GM12873 (cell line): Measurements from ENCODE around the gene AAMDC.

Experiments
- CTCF ChIP-seq: IDR thresholded peaks from 2 replicates; pipeline ENCODE4 v1.5.1; 2012; ENCODE audit warnings: low read depth, mild to moderate bottlenecking, moderate library complexity, low read length, control low read depth; ENCODE audit not compliant: insufficient read depth; ENCODE audit errors: missing control alignments

AAMDC gene

GRCh38 chr11:77784572-77784971, 36.4 kb upstream of the AAMDC start:
- TF ChIP-seq CTCF = no peak

GRCh38 chr11:77789061-77789730, 31.7 kb upstream of the AAMDC start:
- TF ChIP-seq CTCF = no peak

GRCh38 chr11:77789731-77790476, 31.0 kb upstream of the AAMDC start:
- TF ChIP-seq CTCF = no peak

- no peak for TF ChIP-seq CTCF
These were observed 29.6 kb upstream of the AAMDC start for GRCh38 chr11:77791301-77791700.

GRCh38 chr11:77793972-77794371, 27.0 kb upstream of the AAMDC start:
- no peak for TF ChIP-seq CTCF

- TF ChIP-seq CTCF = no peak
These were observed 21.6 kb upstream of the AAMDC start for GRCh38 chr11:77799338-77799737.

GRCh38 chr11:77800449-77800848, 20.5 kb upstream of the AAMDC start:
- TF ChIP-seq CTCF = no peak
